Measurements from ENCODE around the gene STAG1. TPM values are rescaled to one million over a fixed set of nuclear protein-coding genes. Genes with fewer than 3 reads are reported as not detected.

Gene STAG1
- total RNA-seq, 1 donor from 2014 or later, result 40.9 TPM

DNA sequence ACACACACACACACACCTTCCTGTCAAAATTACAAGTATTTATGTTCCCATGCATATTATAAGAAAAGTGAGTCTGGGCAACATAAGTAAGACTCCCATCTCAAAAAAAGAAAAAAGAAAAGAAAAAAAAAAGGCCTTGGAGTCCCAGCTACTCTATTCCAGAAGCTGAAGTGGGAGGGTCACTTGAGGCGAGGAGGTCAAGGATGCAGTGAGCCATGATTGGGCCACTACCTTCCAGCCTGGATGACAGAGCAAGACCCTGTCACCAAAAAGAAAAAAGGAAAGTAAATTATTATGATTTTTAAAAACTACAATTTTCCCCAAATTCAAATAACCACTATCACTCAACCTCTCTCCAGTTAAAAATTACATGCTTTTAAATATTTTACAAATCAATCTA lies 113.1 kb downstream of the STAG1 start:
- Mint-ChIP-seq H3K27me3 (ENCODE audit: low read depth) (no peaks in the 10 kb centered on the region), H3K4me1 (ENCODE audit: low read depth) (peaks cover 40% of the 10 kb centered on the region), H3K9me3 (ENCODE audit: low read depth) (no peaks in the 10 kb centered on the region), H3K4me3 (ENCODE audit: unreplicated experiment) (no peak overlapping the region), H3K27ac (ENCODE audit: unreplicated experiment) (peak overlapping the region; percentile 18), H3K36me3 (ENCODE audit: low read depth) (peaks cover 2% of the 10 kb centered on the region)
- DNase-seq (ENCODE audit: low spot score), result no peak
- TF ChIP-seq, protein P1, sequence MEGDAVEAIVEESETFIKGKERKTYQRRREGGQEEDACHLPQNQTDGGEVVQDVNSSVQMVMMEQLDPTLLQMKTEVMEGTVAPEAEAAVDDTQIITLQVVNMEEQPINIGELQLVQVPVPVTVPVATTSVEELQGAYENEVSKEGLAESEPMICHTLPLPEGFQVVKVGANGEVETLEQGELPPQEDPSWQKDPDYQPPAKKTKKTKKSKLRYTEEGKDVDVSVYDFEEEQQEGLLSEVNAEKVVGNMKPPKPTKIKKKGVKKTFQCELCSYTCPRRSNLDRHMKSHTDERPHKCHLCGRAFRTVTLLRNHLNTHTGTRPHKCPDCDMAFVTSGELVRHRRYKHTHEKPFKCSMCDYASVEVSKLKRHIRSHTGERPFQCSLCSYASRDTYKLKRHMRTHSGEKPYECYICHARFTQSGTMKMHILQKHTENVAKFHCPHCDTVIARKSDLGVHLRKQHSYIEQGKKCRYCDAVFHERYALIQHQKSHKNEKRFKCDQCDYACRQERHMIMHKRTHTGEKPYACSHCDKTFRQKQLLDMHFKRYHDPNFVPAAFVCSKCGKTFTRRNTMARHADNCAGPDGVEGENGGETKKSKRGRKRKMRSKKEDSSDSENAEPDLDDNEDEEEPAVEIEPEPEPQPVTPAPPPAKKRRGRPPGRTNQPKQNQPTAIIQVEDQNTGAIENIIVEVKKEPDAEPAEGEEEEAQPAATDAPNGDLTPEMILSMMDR (IDR thresholded peaks at IDR 0.05), result no peak

DNA sequence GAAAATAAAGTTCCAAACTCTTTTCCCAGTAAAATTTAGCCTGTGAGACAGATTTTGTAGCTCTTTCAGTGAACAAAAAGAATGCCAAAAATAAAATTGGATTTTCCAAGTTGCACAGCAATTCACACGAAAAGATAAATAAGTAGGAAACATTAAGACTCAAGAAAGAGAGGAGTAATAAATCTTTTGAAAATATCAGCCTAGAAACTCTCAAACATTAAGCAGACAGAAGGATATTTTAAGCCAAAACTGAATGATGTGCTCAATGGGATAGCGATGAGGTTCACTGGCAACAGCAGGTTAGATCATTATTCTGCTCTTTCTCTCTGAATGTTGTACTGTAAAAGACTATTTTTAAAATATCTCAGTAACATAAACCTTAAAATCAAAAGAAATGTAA lies 115.0 kb downstream of the STAG1 start:
- H3K4me3 Mint-ChIP-seq (ENCODE audit: unreplicated experiment), result no peak overlapping the region
- no peak for DNase-seq (ENCODE audit: low spot score)
- peaks cover 2% of the 10 kb centered on the region for H3K36me3 Mint-ChIP-seq (ENCODE audit: low read depth)
- peaks cover 48% of the 10 kb centered on the region for H3K4me1 Mint-ChIP-seq (ENCODE audit: low read depth)
- TF ChIP-seq, protein P1 (IDR thresholded peaks at IDR 0.05), result no peak
- no peaks in the 10 kb centered on the region for H3K27me3 Mint-ChIP-seq (ENCODE audit: low read depth)
- no peak overlapping the region for H3K27ac Mint-ChIP-seq (ENCODE audit: unreplicated experiment)
- no peaks in the 10 kb centered on the region for H3K9me3 Mint-ChIP-seq (ENCODE audit: low read depth)

DNA sequence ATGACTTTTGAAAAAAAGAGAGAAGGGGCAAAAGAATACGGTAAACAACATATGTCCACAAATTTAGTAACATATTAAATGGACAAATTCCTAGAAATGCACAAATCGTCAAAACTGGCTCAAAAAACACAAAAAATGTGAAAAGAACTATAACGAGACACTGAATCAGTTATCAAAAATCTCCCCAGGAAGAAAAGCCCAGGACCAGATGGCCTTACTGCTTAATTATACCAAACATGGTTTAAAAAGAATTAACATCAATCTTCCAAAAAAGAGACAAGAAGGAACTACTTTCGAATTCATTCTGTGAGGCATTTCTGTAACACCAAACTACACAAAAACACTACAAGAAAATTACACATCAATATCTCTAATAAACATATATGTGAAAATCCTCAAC lies 117.4 kb downstream of the STAG1 start:
- Mint-ChIP-seq H3K27me3 (ENCODE audit: low read depth) (no peaks in the 10 kb centered on the region), H3K4me3 (ENCODE audit: unreplicated experiment) (no peak overlapping the region), H3K9me3 (ENCODE audit: low read depth) (no peaks in the 10 kb centered on the region), H3K4me1 (ENCODE audit: low read depth) (peaks cover 53% of the 10 kb centered on the region), H3K36me3 (ENCODE audit: low read depth) (peaks cover 2% of the 10 kb centered on the region), H3K27ac (ENCODE audit: unreplicated experiment) (no peak overlapping the region)
- no peak for DNase-seq (ENCODE audit: low spot score)
- TF ChIP-seq, protein P1 (IDR thresholded peaks at IDR 0.05), result no peak

DNA sequence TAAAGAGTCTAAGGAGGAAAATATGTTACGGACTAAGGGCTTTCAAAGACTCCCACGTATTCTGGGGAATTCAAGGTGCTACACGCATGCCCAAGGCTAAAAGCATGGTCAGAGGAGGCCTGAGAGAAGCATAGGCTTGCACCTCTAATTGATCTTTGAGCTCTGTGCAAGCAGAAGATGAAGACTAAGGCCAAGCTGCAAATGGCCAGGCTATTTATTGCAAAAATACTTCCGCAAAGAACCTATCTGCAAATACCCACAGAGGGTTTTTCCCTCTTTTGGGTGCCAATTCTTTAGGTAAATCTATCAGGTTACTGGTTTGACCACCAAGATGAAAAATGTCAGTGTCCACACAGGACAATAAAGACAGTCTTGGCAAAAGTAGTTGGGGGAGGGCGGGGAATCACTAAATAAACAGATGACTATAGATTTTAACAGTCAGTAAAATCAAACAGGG lies 119.5 kb downstream of the STAG1 start:
- H3K9me3 Mint-ChIP-seq (ENCODE audit: low read depth), result no peaks in the 10 kb centered on the region
- DNase-seq (ENCODE audit: low spot score), result no peak
- peaks cover 2% of the 10 kb centered on the region for H3K36me3 Mint-ChIP-seq (ENCODE audit: low read depth)
- H3K4me3 Mint-ChIP-seq (ENCODE audit: unreplicated experiment), result no peak overlapping the region
- H3K27ac Mint-ChIP-seq (ENCODE audit: unreplicated experiment), result no peak overlapping the region
- peaks cover 41% of the 10 kb centered on the region for H3K4me1 Mint-ChIP-seq (ENCODE audit: low read depth)
- no peaks in the 10 kb centered on the region for H3K27me3 Mint-ChIP-seq (ENCODE audit: low read depth)
- TF ChIP-seq, protein P1 (IDR thresholded peaks at IDR 0.05), result no peak

DNA sequence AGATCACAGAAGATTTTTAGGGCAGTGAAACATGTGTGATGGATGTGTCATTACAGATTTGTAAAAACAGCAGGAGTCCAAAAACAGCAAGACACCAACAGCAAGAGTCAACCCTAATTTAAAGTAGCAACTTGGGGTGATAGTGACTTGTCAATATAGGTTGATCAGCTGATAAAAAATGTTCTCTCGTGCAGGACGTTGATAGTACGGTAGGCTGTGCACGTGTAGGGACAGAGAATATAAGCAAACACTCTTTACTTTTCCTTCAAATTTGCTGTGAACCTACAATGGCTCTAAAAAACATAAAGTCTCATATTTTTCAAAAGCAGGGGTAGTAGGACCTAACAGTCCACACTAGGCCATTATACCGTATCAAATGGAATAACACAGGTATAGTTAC lies 120.8 kb downstream of the STAG1 start:
- H3K4me1 Mint-ChIP-seq (ENCODE audit: low read depth), result peaks cover 32% of the 10 kb centered on the region
- DNase-seq (ENCODE audit: low spot score), result no peak
- no peaks in the 10 kb centered on the region for H3K27me3 Mint-ChIP-seq (ENCODE audit: low read depth)
- no peak overlapping the region for H3K4me3 Mint-ChIP-seq (ENCODE audit: unreplicated experiment)
- no peaks in the 10 kb centered on the region for H3K36me3 Mint-ChIP-seq (ENCODE audit: low read depth)
- no peak overlapping the region for H3K27ac Mint-ChIP-seq (ENCODE audit: unreplicated experiment)
- no peaks in the 10 kb centered on the region for H3K9me3 Mint-ChIP-seq (ENCODE audit: low read depth)
- TF ChIP-seq, protein P1 (IDR thresholded peaks at IDR 0.05), result no peak

Data from chondrocyte (in vitro differentiated cells).